HG03565 (cell line): ENCODE measurements around the gene FYN.

Experiments
- ATAC-seq: cut with Tn5 transposase; IDR thresholded peaks from one replicate; pipeline ENCODE4 v1.9.1; 2021; ENCODE audit warnings: mild to moderate bottlenecking, moderate library complexity; ENCODE audit not compliant: unreplicated experiment

Gene FYN

DNA sequence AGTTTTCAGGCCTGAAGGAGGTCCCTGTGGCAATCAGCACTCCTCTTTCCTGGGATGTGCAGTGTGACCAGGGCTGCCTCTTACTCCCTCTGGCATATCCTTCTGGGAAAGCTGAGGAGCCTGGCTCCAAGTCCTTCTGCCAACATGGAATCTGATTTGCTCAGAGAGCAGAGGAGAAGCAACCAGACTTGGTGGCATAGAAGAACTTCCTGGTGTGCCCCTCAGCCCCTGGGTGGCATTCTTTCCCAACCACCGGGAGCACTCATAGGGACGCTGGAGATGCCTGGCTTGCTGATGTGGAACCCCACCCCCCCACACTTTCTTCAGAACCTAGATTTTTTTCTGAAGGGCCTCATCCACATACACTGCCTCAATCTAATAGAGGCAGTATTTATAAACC is 160.0 kb downstream of the FYN start:
- no peak for ATAC-seq

DNA sequence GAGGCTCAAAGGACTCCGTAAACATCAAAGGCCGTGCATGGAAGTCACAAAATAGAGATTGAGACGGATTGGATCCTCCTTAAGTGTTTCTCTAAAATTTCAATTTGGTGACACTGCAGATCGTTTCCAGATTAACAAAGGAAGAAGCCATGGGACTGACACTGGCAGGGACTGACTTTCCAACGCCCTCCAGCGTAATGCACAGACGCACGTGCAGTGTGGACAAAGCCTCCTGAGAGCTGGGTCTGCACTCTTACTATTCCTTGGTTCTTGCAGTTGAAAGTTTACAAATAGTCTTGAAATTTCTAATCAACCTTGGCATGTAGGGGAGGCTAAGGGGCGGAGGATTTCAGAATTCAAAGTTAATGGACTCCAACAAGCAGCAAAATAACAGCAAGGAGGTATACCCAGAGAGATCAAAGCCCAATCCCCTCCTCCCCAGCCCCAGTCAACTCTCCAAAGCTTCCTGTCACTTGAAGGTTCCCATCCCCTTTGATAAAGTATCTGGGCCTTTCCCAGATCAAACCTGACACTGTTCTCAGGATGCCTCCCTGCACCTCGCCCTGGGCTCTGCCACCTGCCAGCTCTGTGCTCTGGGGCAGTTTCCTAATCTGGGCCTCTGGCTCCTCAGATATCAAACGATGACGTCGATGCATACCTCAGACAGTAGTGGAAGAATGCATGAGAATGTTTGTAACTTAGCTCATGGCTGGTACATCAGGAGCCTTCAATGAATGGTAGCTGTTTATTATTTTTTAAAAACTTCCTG is 161.1 kb downstream of the FYN start:
- no peak for ATAC-seq

DNA sequence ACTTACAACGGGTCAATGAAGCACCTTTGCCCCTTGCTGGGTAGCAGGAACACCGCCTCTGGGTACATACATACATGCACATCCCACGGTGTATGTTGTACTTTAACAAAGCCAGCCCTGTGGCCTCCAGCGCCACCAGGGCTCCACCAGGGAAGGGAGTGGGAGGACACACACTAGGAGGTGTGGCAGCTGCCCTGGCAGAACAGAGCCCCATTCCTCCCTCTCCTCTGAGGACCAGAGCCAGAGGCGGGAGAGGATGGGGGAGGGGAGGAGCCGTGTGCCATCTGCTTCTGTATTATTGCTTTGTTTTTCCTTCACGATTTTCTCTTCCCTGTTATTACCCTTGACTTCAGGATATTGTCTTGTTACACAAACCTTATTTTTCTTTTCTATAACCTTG is 161.8 kb downstream of the FYN start:
- no peak for ATAC-seq

DNA sequence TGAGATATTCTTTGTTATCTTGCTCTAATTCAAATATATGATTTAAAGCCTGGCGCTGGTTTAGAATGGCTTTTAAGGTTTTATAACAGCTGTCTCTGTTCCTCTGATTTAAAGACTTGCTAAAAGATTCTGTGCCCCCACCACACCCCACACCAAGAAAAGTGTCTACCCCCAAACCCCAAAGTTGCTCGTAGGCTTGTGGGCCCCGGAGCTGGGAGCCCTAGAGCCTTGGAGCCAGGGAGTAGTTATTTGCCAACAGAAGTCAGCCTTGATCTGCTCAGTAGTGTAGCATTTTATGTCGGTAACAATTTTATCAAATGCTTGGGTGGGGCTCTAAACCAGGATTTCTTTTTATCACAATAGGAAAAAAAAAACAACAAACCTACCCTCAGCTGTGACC is 162.3 kb downstream of the FYN start:
- no peak for ATAC-seq

DNA sequence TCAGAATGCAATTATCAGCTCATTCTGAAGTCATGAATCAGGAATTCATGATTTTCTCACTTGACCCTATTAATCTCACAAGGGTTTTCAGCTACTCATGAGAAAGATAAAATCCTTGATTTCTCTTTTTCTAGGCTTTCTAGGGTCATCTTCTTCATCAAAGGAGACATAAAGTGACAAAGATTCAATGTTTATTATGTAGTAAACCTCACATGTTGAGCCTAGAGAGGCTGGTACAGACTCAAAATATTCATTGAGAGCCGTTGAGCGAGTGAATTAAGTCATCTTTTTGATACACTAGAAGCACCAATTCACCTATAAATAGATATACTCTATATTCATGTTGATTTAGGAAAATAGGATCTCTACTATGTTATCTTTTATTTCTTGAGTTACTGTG is 162.8 kb downstream of the FYN start:
- ATAC-seq: no peak

DNA sequence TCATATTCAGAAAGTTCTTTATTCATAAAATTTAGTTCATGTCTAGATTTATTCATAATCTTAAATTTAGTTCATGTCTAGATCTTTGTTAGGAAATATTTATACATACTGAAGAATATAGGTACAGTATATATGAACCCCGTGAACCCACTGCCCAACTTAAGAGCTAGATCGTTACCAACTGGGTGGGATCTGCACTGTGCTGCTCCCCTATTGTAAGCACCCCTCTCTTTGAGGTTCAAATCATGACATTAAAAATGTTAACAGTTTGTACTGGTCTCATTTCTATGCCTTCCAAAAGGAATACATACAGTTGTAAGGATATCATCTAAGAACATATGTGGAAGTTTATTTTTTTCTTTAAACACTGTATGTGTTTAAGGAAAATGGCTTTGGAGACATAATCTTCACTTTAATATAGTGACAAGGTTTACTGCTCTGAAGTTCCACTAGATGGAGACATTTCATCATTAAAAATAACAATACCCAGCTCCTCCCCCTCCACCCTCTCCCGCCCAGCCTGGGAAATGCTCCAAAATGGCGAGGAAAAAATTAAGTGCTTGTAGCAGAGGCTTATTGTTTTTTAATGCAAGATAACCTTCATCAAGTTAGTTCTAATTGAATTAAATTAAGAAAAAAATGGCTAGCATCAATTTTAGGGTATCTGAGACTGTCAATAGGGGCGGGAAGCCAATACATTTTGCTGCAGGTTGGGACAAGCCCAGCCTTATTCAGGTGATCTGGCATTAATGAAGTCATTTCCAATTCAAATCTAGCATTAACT is 163.4 kb downstream of the FYN start:
- peak; percentile 68 for ATAC-seq

DNA sequence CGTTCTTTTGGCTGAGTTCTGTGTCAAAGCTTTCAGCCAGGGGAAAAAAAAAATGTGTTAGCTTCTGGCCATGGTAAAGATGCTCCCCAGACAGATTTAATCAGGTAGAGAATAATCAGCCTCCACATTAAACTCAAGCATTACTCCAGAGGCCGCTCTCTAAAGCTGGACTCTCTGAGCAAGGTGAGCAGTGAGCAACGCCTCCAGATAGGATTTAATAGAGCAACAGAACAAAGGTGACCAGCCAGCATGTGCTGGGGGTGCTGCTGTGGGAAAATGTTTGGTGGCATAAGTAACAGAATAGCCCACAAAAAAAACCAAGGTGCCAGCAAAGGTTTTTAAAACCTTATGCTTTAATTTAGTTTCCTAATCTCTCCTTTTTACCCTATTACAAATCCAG is 164.1 kb downstream of the FYN start:
- ATAC-seq: no peak

DNA sequence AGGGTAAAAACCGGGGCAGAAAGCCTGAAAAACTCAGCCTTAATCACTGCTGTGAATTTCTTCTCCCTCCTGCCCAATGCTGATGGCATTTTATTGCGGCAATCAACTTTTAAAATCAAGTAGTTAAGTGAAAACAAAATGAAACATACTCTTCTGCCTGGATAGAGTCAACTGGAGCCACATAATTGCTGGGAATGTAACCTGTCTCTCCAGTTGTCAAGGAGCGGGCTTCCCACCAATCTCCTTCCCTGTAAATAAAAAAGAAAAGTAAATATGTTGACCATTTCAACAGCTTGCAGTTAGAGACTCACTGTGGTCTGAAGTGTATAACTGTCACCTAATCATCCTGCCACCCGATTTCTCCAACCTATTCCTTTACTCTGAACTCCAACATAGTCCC is 165.5 kb downstream of the FYN start:
- ATAC-seq: no peak

DNA sequence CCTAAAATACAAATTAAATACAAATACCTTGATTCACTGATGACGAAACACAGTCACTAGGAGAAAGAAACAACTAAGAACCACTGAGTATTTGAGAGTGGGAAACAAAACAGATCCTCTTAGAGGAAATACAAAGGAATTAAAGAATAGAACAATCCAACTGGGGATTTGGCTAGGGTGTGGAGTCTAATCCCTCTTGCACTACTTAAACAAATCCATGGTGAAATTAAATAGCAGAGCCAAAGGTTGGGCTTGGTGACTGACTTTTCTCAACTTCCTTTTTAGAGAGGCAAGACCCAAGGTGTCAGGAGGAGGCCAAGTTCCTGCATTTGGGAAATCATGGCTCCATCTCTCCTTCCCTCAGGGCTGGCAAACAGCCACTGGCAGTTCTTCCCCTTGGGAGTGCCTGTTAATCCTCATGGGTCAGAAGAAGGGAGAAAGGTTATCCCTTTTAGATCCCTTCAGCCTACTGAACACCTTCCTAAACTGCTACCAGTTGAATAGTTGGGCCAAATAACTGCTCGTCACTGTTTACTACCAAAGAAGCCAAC is 166.3 kb downstream of the FYN start:
- ATAC-seq: no peak

DNA sequence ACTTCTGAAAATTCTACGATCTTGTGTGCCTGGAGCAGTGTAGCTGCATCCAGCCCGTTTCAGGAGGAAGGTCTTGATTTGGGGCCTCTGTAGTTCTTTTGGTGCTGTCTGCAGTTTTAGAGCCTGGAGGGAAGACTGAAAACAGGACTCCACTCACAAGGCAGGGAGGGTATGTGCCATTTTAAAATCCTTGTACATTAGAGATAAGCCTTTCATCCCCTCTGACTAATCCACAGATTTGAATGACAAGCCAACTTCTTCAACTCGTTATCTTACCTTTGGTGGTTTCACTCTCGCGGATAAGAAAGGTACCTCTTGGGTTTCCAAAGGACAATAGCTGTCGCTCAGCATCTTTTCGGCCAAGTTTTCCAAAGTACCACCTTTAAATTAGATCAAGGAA is 169.5 kb downstream of the FYN start:
- no peak for ATAC-seq

DNA sequence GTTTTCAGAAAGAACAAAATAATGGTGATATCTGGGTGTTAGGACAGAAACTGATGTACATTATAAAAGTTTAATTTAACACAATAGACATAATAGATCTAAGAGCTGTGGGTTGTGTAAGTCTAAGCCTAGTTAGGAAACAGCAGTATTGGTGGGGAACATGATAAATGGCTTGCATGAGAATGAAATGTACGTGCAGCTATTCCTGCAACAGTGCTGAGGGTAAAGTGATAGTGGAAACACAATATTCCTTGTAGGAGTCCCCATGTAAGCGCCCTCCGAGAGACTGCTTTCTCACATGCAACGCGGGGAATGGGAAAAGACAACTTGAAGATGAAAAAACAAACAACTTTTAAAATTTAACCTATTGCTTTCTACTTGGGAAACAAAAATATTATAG is 171.0 kb downstream of the FYN start:
- no peak for ATAC-seq

DNA sequence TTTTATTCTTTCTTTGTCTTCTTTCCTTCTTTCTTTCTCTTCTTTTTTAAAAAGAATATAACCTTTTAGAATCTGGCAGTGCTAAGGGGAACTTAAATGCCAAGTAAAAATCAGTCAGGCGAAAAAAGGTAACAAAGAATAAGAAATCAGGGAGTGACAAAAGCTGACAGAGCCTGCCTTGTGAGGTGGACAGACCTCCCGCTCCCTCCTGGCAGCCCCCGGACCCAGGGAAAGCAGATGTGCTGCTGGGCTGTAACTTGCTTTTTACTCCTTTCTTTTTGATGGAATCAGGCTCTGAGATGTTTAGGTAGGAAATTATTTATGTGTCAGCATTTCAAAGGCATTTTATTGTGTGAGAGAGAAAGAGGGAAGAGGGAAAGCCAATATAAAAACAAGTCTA is 172.1 kb downstream of the FYN start:
- ATAC-seq: no peak

DNA sequence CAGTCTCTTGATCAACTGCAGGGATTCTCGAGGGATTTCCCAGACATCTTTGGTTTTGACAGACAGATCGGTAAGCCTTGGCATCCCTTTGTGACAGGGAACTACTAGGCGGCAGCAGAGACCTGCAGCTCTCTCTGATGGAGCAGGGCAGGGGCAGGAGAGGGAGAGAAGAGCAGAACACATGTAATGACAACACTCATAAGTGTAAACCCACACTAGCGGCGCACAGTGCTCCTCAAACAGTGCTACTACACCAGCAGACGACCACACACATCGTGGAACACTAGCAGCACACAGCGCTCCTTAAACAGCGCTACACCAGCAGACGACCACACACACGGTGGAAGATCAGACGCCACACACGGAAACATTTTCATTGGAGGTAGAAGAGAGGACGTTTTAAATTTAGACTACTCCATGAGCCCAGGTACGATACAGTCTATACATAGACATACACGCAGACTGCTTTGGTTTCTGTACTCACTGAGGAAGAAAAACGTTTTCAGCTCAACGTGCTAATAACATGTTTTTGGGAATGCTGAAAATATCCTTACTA is 173.0 kb downstream of the FYN start:
- ATAC-seq: no peak

DNA sequence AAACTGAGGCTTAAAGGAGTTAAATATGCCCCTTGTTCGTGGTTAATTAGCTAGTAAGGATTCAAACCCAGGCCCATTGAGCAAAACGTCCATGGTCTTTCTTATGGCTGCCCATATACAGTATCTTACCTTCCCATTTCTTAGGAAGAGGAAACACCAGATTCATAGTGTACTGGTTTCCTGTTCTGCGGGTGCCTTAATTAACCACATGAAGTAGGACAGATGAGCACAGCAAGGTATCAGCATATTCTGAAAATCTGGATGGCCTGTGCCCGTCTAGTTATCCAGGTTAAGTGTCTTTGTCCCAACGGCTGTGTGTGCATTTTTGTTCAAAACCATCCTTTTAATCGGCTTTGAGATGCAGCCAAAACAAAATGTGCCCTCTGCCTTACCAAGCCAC is 174.1 kb downstream of the FYN start:
- no peak for ATAC-seq

DNA sequence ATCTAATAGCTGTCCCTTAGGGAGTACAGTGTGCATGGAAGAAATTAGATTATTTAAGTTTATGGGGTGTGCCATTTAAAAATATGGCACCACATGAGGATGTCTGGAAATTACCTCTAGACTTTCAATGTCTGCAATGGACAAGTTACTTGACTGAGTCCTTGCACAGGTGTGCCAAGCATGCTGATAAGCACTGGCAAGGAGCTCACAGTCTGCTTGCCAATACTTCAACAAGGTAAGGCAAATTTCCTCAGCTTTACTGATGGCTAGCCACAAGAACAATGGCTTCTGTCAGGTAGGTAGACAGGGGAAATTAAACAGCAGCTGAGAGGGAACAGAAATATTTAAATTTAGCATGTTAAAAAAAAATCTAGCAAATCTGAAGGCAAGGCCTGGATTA is 176.4 kb downstream of the FYN start:
- no peak for ATAC-seq

DNA sequence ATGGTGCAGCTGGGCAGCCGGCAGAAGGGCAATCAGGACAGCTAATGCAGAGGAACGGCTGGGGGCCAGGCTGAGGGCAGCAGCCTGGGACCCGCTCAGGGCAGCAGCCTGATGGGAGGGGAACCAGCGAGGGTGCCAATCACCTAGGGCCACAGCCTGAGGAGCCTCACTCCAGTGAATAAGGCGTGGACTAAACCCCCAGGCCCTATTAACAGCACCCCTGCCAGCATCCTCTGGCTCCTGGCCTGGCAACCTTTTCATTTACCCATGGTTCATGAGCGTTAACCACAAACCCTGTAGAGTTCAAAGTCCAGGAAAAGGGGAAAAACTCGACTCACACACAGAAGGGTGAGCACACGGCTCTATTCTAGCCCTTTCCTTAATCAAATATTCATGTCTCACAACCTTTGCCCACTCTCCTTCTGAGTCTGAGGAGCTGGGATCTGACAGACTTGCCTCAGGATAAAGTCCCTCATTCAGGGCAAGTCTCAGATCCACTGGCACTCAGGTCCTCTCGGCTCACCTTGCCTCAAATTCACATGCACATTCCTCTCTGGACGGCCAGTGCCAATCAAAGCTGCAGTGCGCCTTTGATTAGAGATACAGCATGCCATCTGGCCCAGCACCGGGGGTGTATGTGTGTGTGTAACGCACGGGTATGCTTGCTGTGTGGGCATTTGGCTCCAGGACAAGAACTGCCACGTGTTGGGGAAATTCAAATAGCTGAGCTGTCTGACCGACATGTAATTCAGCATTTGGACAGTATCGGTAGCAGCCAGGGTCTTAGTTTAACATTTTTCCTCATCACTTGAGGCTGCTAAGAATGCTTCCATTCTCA is 180.7 kb downstream of the FYN start:
- ATAC-seq: no peak

DNA sequence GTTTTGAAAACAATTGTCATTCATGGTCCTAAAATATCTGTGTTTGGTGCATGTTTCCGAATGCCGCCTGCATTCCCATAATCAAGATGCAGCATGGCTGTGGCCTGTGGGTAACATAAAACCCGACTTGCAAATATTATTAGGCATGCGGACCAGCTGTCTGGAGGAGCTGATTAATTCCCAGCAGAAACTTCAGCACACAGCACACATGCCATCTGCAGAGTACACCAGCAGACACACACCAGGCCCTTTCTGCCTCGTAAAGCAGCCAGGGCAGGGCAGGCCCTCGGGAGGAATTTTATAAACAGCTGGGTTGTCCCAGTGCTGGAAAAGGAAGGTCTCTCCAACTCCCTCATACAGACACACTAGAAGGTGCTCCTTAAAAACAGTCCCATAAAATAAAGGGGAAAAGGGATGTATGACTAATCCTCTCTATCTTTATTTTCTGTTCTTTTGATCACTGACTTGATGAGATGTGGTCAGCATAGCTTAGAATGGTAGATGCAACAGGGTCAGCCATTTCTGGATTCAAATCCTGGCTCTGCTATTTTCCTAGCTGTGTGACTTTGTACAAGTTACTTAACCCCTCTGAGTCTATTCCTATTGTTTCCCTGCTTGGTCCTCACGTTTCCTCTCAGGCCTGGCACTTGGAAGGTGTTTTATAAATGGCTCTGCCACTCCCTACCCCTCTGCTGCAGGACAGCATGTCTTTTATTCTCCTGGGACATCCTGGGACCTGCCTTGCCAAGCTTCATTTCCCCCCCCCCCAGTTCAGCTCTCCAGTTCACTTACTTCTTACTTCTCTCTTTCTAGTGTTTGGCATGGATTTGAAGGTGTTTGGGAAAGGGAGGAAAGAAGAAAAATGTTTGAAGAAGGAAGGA is 181.7 kb downstream of the FYN start:
- ATAC-seq: no peak

DNA sequence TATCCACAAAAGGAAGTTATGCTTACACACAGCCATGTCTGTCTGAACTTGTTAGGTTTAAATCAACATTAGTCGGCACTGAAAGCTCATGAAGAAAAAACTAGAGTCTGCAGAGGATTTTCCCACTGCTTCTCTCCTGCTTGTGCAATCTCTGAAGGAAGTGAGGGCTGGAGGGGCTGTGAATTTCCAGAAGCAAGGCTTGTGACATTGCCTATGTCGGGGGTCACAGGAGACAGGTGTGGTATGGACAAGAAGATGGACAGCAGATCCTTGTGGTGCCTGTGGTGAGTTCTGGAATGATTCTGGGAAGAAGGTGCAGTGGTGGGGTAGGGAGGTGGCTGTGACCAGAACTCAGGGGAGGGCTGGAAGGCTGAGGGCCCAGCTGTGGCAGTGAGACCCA is 183.3 kb downstream of the FYN start:
- no peak for ATAC-seq

DNA sequence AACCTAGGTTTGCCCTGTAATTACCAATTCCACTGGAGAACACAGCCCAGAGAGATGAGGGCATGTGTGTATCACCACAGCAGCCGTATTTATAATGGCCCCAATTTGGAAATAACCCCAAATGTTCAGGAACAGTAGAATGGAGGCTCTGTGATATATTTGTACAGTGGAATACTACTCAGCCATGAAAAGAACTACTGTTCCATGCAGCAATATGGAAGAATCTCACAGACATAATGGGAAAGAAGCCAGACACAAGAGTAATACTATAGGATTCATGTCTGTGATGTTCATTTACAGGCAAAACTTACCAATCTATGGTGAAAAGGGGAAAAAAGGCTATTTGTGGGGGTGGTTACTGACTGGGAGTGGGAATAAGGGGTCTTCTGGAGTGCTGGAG is 183.8 kb downstream of the FYN start:
- ATAC-seq: no peak

DNA sequence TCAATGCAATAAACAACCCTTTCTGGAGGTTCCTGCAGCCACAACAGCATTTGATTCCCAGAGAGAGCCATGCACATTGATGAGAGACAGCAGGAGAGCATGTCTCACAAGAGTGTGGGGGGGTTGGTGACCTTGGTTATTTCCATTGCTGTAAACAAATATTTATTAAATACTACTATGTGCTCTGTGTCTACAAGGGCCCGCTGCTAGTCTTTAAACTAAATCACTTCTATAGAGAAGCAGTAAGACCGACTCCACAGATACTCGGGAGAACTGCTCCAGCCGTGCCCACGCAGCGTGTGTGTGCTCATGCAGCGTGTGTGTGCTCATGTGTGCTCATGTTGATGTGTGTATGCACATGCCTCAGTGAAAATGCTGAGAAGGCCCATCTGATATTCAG is 184.9 kb downstream of the FYN start:
- ATAC-seq: no peak
